IPS-18a (cell line): ENCODE measurements around the gene PPIL1.

Experiments
- H3K27ac ChIP-seq: one replicate; pipeline ENCODE4 v1.5.1; 2013; ENCODE audit warnings: low read length
- H3K27me3 ChIP-seq: one replicate; pipeline ENCODE4 v1.6.1; 2013; ENCODE audit warnings: mild to moderate bottlenecking, low read length; ENCODE audit not compliant: control insufficient read depth, insufficient read depth
- H3K36me3 ChIP-seq: one replicate; pipeline ENCODE4 v1.6.1; 2013; ENCODE audit warnings: low read depth, low read length; ENCODE audit not compliant: control insufficient read depth
- H3K4me1 ChIP-seq: one replicate; pipeline ENCODE4 v1.6.1; 2013; ENCODE audit warnings: low read depth, low read length; ENCODE audit not compliant: control insufficient read depth
- H3K4me3 ChIP-seq: one replicate; pipeline ENCODE4 v1.5.1; 2013; ENCODE audit warnings: low read length
- H3K9ac ChIP-seq: one replicate; pipeline ENCODE4 v1.6.1; 2013; ENCODE audit warnings: mild to moderate bottlenecking, low read length, moderate library complexity
- H3K9me3 ChIP-seq: one replicate; pipeline ENCODE4 v1.6.1; 2013; ENCODE audit warnings: low read depth, low read length; ENCODE audit not compliant: control insufficient read depth

PPIL1 gene

DNA sequence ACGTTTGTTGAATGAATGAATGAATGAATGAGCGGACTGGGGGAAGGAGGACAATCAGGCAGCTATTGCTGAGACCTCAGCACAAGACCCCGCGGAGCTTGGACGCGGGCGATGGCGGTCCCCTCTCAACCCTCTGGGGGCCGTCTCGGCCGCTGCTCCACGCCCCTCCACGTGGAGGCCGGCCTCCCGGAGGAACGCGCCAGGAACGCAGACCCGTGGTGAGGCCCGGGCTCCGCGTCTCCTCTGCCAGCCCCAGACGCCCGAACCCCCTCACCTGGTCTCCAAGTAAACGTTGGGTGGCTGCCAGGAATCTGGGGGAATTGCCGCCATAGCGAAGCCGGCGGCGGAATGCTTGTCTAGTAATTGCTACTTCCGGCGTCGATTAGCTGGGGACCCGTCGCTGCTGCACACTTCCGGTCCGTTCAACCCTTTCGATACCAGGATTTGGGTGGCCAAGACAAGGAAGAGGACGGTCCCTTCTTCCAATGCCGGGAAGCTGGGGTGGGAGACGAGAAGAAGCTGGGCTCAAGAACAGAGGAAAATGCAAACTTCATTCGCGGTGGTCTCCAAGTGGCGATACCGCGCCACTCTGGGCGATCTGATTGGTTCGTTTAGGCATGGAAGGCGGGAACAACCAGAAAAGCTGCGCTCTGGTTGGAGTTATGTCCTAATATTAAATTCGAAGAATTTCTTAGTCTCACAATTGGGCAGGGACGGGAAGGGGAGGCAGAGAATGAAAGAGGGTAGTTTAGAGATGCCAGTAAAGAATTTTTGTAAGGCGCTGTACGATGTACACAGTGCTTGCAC, at the start of gene PPIL1:
PPIL1 (minus strand) TSS at position 361 of the 807 bp plus-strand sequence; CDS start at position 330, 31 bp downstream.
- peak within 1 kb of the TSS; percentile 97 for H3K27ac ChIP-seq
- H3K36me3 ChIP-seq, result peaks cover 16% of the 10 kb centered on the region
- no peaks in the 10 kb centered on the region for H3K9me3 ChIP-seq
- no peaks in the 10 kb centered on the region for H3K27me3 ChIP-seq
- peak within 1 kb of the TSS; percentile 88 for H3K4me3 ChIP-seq
- H3K4me1 ChIP-seq, result peaks cover 5% of the 10 kb centered on the region
- peak within 1 kb of the TSS; percentile 91 for H3K9ac ChIP-seq

DNA sequence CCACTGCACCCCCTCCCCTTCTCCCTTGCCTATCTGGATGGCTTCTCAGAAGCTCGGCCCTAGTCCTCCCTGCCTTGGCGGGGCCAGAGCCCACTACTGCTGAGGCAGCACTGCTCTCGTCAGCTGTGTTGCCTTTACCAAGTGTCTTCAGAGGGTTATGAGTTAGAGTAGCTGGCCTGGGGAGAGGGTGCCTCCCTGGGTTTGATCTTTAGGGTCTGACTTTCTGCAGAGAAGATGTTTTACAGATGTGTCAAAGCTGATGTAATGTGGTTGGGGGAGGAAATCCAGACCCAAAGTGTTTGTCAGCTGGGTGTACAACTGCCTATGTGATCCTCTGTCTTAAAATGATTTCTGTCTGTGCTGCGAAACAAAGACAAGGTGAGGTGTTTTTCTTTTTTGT, 49.5 kb upstream of the PPIL1 start:
- Histone ChIP-seq H3K4me1 (no peaks in the 10 kb centered on the region), H3K4me3 (no peak overlapping the region), H3K27ac (no peak overlapping the region), H3K27me3 (no peaks in the 10 kb centered on the region), H3K9me3 (no peaks in the 10 kb centered on the region), H3K36me3 (no peaks in the 10 kb centered on the region), H3K9ac (no peak overlapping the region)

DNA sequence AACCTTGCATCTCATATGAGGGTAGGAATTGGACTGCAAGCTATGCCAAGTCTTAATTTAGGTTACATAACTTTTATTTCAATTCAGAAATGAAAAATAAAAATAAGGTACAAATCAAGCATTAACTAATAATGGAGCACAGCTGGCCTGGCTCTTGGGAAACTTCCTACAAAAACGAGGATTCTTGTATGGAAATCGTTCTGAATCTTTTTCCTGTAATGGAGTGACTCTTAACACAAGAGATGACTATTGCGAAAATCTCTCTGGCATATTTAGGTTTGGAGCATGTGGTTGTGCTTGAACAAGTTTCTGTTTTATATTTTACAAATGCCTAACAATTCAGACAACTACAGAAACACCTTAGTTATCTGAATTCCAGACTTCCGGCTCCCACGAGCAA, 45.9 kb upstream of the PPIL1 start:
- Histone ChIP-seq H3K36me3 (no peaks in the 10 kb centered on the region), H3K27ac (no peak overlapping the region), H3K4me3 (no peak overlapping the region), H3K27me3 (no peaks in the 10 kb centered on the region), H3K9ac (no peak overlapping the region), H3K9me3 (no peaks in the 10 kb centered on the region), H3K4me1 (no peaks in the 10 kb centered on the region)

DNA sequence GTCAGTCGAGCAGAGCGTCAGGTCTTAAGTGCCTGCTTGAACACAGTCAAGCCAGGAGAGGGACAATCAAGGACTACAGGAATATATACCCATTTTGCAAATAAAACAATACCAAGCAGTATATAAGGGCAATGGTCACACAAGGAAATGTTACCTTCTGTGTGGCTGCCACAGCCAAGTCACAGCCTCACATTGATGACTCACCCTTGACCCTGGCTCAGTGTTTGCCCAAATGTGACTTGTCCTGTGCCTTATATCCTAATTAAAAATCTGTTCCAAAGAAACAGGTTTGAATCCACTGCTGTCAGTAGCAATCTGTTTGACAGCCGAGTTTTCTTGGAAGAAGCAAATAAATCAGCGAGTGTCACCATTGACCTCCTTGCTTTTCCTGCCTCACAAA, 45.4 kb upstream of the PPIL1 start:
- no peaks in the 10 kb centered on the region for H3K36me3 ChIP-seq
- no peak overlapping the region for H3K4me3 ChIP-seq
- no peak overlapping the region for H3K27ac ChIP-seq
- H3K4me1 ChIP-seq, result no peaks in the 10 kb centered on the region
- H3K9ac ChIP-seq, result no peak overlapping the region
- H3K9me3 ChIP-seq, result no peaks in the 10 kb centered on the region
- H3K27me3 ChIP-seq, result no peaks in the 10 kb centered on the region

DNA sequence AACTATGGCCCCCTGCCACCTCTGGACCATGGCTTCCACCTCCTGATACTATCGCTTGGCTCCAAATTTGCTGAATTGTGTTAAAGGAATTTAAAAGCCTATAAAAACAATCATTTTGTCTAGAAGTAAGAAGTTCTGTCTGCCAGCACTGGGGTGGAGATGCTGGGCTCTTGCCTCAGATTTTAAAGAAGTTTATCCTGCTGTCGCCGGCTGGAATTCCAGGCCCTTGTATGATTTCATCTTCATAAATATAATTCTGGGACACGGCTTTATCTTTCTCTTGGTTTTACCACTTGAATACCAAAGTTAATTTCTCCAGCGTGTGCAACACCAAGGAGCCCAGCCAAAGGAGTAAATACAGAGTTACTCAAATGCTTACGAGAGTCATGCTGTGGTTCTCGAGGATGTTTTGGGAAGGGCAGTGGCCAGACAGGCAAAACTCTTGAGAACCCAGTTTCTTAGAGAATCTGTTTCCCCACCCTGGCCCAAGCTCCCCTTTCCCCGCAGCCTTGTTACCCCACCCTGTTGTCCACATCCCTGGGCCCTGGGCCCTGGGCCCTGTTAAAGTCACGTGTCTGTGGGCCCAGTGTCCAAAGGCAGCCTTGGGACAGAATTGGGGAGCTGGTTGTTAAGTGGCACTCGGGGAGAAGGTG, 43.1 kb upstream of the PPIL1 start:
- Histone ChIP-seq H3K27ac (no peak overlapping the region), H3K36me3 (no peaks in the 10 kb centered on the region), H3K4me1 (no peaks in the 10 kb centered on the region), H3K27me3 (no peaks in the 10 kb centered on the region), H3K9ac (no peak overlapping the region), H3K9me3 (no peaks in the 10 kb centered on the region), H3K4me3 (no peak overlapping the region)

DNA sequence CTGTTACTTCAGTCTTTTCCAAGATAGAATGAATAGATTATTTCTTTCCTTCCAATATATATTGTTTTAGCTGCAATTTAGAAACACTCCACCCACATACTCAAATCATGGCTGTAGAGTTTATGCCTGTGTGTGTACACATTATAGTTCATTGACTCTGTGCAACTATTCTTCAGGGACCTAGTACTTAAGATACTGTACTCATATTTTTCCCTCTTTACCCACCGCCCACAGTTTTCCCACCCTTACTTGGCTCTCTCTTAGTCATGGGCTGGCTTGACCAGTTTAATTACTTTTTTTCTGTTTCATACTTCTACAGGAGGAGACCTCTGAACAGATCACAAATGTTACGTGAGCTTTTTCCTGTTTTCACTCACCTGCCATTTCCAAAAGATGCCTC, 41.5 kb upstream of the PPIL1 start:
- H3K27ac ChIP-seq, result no peak overlapping the region
- H3K4me1 ChIP-seq, result no peaks in the 10 kb centered on the region
- no peak overlapping the region for H3K4me3 ChIP-seq
- no peaks in the 10 kb centered on the region for H3K36me3 ChIP-seq
- H3K9ac ChIP-seq, result no peak overlapping the region
- no peaks in the 10 kb centered on the region for H3K9me3 ChIP-seq
- H3K27me3 ChIP-seq, result no peaks in the 10 kb centered on the region

DNA sequence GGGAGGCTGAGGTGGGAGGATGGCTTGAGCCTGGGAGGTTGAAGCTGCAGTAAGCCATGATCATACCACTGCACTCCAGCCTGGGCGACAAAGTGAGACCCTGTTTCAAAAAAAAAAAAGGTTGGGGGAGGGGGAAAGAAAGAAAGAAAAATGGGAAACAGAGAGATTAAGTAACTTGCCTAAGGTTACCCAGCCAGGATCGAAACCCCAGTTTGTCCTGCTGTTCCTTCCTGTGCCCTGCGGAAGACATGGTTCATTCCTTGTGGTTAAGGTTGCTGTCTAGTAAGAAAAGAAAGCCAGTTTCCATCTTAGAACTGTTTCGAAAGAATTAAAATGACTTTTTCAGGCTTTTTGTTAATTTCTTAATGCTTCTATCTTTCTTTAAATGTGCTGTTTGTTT, 41.0 kb upstream of the PPIL1 start:
- Histone ChIP-seq H3K4me1 (no peaks in the 10 kb centered on the region), H3K4me3 (no peak overlapping the region), H3K36me3 (no peaks in the 10 kb centered on the region), H3K27me3 (no peaks in the 10 kb centered on the region), H3K9me3 (no peaks in the 10 kb centered on the region), H3K9ac (no peak overlapping the region), H3K27ac (no peak overlapping the region)

DNA sequence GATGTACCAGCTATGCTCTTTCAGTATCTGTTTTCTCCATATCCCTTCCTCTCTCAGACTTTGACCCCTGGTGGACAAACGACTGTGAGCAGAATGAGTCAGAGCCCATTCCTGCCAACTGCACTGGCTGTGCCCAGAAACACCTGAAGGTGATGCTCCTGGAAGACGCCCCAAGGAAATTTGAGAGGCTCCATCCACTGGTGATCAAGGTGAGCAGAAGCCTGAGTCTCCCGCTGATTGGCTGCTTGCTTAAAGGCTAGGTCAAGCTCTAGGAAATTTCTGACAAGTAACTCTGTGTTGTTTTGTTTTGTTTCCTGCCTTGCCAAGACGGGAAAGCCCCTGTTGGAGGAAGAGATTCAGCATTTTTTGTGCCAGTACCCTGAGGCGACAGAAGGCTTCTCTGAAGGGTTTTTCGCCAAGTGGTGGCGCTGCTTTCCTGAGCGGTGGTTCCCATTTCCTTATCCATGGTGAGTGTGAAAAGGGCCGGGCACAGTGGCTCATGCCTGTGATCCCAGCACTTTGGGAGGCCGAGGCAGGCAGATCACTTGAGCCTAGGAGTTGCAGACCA, 39.7 kb upstream of the PPIL1 start:
- Histone ChIP-seq H3K9me3 (no peaks in the 10 kb centered on the region), H3K27ac (no peak overlapping the region), H3K27me3 (no peaks in the 10 kb centered on the region), H3K9ac (no peak overlapping the region), H3K4me3 (no peak overlapping the region), H3K36me3 (no peaks in the 10 kb centered on the region), H3K4me1 (no peaks in the 10 kb centered on the region)

DNA sequence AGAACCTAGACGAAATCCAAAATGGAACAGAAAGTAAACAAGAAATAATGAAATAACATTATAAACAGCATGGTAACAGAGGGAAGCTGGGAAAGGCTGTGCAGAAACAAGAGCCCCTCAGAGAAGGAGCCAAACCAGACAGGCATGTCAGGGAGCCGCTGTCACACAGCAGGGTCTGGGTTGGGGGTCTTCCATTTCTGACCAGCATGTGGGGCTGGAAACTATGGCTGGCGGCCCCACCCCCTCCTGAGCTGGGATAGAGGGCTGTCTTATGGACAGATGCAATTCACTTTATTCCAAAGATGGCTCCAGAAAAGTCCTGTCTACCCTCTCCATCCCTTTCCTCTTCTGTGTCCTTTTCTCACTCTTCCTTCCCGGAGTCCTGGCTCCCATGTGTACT, 38.5 kb upstream of the PPIL1 start:
- no peaks in the 10 kb centered on the region for H3K36me3 ChIP-seq
- no peak overlapping the region for H3K4me3 ChIP-seq

DNA sequence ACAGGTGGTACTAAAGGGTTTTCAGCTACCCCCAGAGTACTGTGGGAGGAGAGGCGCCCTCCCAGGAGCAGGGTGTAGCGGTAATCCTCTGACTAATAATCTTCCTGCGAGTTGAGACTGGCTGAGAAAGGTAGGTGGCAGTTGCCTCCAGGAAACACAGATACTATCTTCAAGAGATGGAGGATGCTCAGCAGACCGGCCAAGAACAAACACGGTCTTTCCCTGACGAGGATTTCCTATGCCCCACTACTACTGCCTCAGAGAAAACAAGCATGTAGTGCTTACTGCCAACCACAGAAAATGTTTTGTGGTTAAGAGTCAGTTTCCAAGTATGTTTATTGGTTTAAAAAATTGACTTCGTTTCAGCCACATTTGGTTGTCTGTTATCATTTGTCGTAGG, 38.0 kb upstream of the PPIL1 start:
- Histone ChIP-seq H3K27ac (no peak overlapping the region), H3K36me3 (no peaks in the 10 kb centered on the region), H3K4me1 (no peaks in the 10 kb centered on the region), H3K9ac (no peak overlapping the region), H3K27me3 (no peaks in the 10 kb centered on the region), H3K9me3 (no peaks in the 10 kb centered on the region), H3K4me3 (no peak overlapping the region)

More for the DNA sequence above, 38.5 kb upstream of the PPIL1 start:
- H3K27me3 ChIP-seq, result no peaks in the 10 kb centered on the region
- H3K4me1 ChIP-seq, result no peaks in the 10 kb centered on the region
- no peak overlapping the region for H3K27ac ChIP-seq
- no peak overlapping the region for H3K9ac ChIP-seq
- H3K9me3 ChIP-seq, result no peaks in the 10 kb centered on the region

DNA sequence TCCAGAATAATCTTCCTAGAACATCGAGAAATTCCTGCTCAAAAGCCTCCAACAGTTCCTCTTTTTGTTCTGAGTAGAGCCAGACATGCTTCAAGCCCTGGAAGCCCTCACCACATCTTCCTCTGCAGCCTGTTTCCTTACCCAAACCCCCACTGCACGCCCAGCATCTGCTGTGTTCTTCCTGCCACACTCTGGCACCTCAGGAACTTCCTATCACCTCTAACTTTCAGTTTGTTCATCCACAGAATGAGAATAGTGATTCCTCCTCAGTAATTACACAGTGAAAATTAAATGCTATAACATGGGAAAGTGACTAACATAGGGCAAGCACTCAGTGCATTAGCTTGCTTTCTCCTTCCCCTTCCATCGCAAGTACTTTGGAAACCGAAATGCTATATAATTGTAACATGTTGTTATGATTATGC, 37.4 kb upstream of the PPIL1 start:
- Histone ChIP-seq H3K36me3 (no peaks in the 10 kb centered on the region), H3K9ac (no peak overlapping the region), H3K27ac (no peak overlapping the region), H3K4me1 (no peaks in the 10 kb centered on the region), H3K4me3 (no peak overlapping the region), H3K27me3 (no peaks in the 10 kb centered on the region), H3K9me3 (no peaks in the 10 kb centered on the region)
